Stimulated activated CD4-positive, alpha-beta T cell treated with anti-CD3 and anti-CD28 coated beads, Interleukin-1b, Interleukin-23, amount 100 ng/mL, for 1 hour (primary cell): Measurements from ENCODE around the gene TNS2.
"Not testable (repeated sequence)": the region's sequence is repeated elsewhere in the genome, so short reads cannot be mapped to it uniquely, and the experiment has no call there.

Experiments used
- DNase-seq, 2 donors: peaks; one replicate each; pipeline ENCODE4 v3.0.0-alpha.2; 2020; ENCODE audit warnings: low read depth in 2 of 2

TNS2 gene

DNA sequence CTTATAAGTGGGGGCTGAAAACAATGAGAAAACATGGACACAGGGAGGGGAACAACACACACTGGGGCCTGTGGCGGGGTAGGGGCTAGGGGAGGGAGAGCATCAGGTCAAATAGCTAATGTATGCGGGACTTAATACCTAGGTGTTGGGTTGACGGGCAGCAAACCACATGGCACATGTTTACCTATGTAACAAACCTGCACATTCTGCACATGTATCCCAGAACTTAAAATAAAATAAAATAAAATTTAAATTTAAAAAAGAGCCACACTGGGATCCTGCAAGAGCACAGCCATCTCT lies 45.7 kb downstream of the TNS2 start:
- DNase-seq: not testable (repeated sequence)

DNA sequence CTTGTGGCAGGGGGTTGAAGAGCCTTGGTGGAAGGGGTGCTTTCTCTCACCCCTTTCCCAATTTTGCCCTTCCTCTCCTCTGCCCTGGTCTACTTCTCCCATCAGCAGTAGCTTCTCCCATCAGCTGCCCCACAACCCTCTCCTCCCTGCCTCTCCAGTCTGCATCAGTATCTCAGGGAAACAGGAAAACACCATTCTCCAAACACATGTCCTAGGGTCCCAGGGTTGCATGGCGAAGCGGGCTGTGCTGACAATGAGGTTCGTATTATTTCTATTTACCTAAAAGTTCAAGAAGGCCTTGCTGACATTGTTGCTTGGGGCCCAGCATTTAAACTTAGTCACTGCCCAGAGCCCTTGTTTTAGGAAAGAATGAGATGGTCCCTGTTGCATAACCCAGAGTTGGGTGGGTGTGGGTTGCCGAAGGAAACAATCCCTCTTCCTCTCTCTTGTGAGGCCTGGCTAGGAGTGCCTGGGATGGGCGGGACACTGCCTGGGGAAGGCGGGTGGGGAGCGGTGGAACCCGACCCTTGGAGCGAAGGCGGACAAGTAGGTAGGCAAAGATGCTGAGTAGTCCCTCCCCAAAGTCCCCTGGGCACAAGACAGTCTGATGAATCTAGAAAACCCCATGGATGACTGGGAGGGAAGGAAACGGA lies 46.4 kb downstream of the TNS2 start:
- no peak for DNase-seq

DNA sequence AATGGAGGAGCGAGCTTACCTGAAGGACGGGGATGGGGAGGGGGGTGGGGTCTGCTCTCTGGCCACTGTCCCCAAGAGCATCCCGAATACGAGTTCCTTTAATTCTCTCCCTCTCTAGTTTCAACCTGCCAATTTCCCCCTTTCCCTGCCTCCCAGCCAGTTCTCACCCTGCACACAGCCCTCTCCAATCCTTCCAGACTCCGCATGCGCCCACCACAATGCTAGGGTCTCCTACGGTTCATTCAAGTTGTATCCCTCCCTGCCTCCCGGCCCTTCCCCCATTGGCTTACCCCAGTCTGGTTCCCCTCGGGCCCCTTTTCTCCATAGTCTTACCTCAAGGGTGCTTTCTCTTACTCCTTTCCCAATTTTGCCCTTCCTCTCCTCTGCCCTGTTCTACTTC lies 46.9 kb downstream of the TNS2 start:
- DNase-seq: no peak

DNA sequence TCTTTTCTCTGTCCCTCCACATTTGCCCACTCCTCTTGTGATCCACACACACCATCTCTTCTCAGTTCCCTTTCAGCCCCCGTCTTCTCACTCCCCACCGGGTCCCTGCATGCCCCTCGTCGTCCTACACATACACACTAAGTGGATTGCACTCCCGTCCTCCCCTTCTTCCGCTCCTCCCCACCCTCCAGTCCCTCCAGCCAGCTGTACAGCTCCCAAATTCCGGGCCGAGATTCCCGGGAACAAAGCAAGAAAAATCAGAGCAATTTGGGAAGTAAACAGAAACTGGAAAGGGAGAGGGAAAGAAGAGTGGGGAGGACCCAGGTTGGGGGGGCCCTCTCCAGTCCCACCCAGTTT lies 47.3 kb downstream of the TNS2 start:
- DNase-seq: no peak

DNA sequence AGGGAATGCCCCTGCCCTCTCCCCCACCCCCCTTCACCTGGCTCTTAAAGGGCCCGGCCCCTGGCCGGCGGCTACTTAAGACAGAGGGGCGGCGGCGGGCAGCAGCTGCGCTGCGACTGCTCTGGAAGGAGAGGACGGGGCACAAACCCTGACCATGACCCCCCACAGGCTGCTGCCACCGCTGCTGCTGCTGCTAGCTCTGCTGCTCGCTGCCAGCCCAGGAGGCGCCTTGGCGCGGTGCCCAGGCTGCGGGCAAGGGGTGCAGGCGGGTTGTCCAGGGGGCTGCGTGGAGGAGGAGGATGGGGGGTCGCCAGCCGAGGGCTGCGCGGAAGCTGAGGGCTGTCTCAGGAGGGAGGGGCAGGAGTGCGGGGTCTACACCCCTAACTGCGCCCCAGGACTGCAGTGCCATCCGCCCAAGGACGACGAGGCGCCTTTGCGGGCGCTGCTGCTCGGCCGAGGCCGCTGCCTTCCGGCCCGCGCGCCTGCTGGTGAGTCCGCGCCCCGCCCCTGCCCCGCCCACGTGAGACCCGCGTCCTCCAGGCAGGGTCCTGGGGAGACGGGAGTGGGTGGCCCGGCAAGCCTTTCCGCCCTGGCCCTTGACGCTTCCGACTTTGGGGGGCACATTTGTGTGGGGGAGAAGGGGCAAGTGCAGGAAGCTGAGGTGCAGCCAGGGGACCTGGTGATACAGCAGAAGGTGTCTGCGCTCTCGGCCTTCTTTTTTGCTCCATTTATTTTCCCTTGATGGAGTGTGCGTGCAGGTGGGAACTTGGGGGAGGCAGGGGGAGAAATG lies 47.9 kb downstream of the TNS2 start, which contains the start of gene IGFBP6:
Gene IGFBP6, plus strand, starts transcription at position 104 of the 790 bp plus-strand sequence. Its CDS starts 51 bp downstream, at position 155.
- DNase-seq: peak in 1 of 2 donors; percentile 35

DNA sequence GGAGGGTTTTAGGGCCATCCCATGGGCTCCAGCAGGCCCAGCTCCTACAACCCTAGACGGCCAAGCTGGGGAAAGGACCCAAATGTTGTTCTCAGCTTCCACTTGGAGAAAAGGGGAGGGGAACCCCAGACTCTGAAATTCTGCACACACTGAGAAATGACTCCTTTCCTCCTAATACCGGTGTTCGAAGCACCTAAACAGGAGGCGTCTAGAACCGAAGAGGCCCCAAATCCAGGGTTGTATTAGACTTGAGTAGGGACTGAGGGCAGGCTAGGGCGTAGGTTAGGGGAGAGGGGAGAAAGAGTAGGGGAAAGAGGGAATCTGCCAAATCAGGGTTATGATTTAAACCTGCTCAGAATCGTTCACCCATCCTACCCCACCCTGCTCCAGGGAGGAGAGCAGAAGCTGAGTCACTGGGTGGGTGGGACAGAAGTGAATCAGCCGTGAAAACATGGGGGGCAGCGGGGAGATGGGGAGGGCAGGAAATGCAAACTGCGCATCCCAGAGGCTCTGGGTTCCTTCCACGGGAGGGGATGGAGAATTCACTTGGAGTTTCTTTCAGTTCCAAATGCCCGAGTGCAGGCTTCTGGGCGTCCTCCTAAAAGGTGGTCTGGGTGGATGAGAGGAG lies 48.6 kb downstream of the TNS2 start:
- DNase-seq: no peak

DNA sequence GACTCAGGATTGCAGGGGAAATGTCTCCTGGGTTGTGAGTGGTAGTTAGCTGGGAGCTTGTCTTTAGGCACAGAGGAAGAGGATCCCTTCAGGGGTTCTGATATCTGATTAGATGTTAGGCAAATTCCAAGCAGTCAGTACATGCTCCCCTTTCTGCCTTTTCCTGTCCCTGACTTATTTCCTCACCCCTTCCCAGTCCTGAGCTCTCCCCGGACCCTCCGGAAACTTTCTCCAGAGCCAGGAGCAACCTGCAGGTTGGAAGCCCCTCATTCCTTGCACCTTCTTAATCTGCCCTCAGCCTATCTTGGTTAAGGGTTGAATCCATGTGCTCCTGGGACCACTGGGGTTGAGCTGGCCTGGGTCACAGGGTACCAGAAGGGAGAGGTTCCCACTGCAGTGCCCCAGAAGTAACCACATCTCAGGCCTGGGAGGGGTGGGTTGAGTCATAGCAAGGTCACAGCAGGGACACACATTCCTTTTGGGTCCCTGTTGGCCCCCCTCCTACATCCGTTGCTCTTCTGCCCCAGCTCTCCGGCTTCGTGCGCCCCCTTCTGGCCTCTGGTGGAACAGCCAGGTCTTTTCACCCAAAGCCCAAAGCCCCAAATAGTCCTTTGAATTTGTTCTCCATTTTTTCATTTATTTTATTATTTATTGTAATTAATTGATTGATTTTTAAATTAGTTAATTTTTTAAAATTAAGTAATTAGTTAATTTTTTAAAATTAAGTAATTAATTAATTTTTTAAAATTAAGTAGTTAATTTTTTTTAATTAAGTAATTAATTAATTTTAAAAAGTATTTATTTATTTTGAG lies 49.4 kb downstream of the TNS2 start:
- peak; percentile 75 to 84 for DNase-seq

DNA sequence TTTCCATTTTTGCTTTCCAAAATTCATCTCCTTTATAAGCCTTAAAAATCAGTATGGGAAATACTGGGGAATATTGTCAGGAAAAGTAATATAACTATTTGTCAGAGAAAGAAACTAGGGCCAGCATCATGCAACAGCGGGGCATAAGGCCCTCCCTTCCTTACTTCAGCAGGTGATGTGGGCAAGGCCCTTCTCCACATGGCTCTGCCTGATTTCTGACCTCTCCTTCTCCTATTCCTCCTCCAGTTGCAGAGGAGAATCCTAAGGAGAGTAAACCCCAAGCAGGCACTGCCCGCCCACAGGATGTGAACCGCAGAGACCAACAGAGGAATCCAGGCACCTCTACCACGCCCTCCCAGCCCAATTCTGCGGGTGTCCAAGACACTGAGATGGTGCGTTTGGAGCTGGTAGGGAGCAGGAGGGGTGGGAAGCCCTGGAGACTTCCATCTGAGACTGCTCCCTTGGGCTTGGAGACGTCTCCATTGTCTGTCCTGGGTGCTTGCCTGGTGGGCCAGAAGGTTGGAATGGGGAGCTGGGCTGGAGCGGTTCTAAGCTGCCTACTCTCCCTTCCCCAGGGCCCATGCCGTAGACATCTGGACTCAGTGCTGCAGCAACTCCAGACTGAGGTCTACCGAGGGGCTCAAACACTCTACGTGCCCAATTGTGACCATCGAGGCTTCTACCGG lies 50.7 kb downstream of the TNS2 start:
- no peak for DNase-seq

DNA sequence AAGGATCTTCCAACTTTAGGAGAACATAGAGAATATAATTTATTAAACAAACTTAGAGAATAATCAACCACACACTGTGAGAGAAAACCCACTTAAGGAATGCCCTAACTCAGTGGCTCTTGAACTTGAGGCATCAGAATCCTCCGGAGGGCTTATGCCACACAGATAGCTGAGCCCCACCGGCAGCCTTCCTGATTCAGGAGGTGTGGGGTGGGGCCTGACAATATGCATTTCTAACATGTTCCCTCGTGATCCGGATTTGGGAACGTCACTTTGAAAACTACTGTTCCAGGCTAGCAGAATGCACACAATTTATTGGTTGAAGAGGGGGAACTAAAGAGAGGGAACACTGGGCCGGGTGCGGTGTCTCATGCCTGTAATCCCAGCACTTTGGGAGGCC lies 51.4 kb downstream of the TNS2 start:
- DNase-seq: no peak

DNA sequence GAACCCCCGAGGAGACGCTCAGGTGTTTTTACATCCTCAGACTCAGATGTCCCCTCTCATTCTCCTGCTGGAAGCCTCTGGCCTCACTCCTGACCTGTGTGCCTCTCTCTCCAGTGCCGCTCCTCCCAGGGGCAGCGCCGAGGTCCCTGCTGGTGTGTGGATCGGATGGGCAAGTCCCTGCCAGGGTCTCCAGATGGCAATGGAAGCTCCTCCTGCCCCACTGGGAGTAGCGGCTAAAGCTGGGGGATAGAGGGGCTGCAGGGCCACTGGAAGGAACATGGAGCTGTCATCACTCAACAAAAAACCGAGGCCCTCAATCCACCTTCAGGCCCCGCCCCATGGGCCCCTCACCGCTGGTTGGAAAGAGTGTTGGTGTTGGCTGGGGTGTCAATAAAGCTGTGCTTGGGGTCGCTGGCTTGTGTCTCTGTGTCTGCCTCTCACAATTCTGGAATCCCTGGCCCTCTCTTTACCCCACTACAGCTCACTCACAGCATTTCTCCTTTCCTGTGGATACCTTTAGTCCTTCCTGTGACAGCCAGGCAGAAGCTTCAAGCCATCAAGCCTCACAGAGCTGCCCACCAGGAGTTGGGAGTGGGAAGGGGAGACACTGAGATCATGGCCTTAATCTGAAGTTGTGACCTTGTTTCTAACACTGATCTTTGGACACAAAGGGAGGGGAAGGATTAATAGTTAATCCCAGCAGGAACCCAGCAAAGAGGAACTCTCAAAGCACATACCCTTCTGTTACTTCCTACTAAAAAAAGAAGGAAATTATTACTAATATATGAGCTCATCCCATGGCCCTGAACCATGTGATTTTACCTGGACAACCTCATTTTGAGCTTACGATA lies 52.3 kb downstream of the TNS2 start:
- DNase-seq: no peak

DNA sequence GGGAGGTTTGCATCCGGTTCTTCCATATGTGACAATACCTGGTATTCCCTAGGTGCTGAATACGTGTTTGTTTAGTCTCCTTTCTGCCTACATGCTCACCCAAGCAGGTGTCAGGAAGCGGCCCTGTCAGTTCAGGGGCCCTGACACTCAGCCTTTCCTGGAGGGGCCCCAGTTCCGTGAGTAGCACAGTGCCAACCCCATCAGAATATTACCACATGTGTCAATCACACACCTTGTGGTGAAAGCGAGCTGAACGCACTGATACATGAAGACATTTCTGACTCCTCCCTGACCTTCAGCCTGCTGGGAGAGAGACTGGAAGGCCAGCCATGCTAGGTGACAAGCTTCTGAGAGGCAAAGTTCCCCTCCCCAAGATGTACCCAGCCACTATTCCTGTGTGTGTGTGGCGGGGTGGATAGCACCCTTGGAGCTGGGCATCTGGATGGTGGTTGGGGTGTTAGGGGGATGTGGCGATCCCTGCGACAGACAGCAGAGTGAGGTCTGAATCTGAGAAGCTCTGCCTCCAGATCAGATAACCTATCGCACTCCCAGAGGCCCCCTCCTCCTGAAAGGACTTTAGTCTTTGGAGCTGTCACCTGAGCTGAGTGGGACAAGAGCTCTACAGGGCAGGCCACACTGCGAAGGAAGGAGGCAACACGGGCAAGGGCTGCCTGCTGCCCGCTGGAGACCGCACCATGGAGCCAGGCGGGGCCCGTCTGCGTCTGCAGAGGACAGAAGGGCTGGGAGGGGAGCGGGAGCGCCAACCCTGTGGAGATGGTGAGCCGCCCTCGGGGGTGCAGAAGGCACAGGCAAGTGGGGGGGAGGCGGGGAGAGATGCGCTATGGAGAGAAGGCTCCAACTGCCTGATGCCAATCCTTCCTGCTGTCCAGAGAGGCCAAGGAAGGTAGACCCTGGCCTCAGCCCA lies 53.3 kb downstream of the TNS2 start, which contains the start of gene SOAT2:
Gene SOAT2, plus strand, starts transcription at position 604 of the 925 bp plus-strand sequence. Its CDS starts 92 bp downstream, at position 696.
- DNase-seq: no peak

DNA sequence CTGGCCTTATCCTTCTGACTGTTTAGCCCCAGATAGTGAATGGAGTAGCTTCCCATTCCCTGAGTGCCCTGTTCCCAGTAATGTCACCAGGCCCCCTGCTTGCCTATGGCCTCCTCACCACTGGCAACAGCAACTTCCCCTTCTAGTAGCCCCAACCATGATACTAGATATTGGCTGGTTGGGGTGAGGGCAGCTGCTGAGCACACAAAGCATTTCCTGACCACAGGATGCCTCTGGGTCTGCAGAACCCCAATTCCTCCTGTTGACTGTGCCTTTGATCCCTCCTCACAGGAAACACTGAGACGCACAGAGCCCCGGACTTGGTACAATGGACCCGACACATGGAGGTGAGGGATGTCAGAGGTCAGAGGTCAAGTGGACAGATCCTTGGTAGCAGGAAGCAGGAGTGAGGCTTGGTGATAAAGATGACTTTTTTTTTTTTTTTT lies 54.0 kb downstream of the TNS2 start:
- no peak for DNase-seq

DNA sequence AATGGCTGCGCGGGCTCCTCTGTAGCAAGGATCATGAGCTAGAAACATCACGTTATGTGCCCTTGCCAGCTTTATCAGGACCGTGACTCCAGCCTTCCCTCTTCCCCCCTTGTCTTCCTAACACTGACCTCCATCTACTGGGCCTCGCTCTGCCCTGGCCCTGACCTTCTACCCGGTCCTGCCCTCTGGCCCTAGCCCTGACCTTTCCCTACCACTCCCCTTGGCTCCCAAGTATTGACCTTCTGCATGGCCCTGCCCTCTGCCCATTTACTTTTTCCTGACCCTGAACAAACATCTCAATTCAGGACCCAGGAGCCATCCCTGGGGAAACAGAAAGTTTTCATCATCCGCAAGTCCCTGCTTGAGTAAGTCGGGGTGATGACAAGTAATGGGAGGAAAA lies 55.4 kb downstream of the TNS2 start:
- DNase-seq: no peak

DNA sequence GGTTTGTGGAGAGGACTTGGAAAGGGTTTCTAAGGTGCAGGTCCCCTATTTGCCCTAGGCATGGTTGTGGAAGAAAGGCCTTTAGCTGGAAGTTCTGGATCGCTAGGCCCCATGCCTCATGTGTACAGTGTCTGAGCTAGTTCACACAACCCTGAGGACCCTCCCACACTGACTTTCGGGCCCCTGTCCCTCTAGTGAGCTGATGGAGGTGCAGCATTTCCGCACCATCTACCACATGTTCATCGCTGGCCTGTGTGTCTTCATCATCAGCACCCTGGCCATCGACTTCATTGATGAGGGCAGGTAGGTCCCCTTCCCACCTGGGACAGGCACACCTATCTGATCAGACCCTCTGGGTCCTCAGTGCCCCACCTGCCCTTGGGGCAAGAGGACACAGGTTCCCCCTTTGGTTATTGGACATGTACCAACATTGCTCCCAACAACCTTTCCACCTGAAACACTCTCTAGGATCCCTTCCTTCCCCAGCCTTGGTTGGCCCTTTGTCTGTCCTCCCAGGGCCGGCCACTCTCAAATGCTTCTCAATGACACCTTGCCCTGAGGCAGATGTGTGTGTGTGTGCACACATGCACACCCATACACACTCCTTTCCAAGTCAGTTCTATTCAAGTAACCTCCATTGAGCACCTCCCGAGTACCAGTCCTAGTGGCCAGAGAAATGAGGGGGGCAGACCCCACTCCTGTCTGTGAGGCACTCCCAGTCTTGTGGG lies 56.0 kb downstream of the TNS2 start:
- DNase-seq: no peak

DNA sequence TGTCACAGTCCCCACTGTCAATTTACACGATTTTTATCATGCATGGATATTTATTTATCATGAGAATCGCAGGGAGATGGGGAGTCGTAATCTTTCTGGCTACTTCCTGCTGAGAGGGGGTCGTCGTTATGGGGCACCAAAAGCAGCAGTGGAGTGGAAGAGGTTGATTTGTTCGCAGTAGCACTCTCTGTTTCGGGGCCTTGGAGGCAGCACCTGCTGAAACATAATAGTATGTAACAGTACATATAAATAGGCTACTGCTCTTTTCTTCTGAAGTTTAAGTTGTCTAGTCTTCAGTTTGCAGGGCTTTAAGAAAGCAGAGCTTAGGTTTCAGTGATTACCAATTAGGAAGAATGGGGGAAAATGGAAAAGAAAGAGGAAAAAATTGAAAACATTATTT lies 57.3 kb downstream of the TNS2 start:
- no peak for DNase-seq

DNA sequence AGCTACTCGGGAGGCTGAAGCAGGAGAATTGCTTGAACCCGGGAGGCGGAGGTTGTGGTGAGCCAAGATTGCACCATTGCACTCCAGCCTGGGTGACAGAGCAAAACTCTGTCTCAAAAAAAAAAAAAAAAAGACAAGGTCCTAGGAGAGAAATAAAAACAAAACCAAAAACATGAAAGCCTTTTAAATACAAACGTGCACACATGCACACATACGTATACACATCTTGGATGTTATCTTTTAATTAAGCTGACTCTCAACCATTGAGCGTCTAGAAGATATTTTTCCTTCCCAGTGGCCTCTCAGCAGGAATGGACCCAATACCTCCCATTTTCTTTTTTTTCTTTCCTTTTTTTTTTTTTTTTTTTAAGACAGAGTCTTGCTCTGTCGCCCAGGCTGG lies 62.6 kb downstream of the TNS2 start:
- not testable (repeated sequence) for DNase-seq

DNA sequence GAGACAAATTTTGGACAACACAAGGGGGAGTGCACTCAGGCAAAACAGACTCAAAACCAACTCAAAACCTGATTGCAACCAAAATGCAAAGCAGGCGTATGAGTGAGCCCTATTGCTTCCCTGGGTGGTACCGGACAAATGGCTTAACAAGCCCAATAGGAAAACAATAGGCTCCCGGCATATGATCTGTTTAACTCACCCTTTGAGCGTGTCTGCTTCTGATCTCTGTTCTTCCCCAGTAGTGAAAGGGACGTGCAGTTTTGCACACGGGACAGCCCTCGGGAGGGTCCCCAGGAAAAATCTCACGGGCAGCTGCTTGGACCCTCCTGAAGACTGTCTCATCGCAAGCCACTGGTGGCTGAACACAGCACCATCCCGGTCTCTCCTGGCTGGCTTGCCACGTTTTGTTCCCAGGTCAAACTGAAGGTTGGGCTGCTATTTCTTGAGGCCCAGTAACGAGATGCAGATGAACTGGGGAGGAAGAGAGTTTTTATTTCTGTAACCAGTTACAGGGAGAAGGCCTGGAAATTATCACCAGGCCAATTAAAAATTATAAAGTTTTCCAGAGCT lies 63.4 kb downstream of the TNS2 start:
- DNase-seq: no peak

DNA sequence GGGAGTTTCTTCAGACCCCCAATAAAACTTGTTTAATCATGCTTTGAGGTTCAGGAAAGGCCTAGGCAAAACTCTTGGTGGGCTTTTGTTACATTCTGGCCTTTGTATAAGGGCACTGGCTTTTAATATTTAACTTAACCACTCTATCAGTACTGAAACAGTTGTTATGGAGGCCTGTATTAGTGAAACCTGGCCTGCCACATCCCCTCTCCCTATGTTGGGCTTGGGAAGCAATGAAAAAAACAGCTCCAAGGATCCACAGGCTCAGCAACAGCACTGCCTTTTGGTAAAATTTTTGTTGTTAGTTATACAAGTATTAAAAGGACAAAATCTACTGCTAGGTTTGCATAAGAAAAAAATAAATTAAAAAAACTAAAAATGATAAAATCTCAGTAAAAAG lies 64.1 kb downstream of the TNS2 start:
- no peak for DNase-seq
